GM23248 (cell line): ENCODE results near the gene NIN. TPM values are rescaled to one million over a fixed set of nuclear protein-coding genes. Genes with fewer than 3 reads are reported as not detected.

Experiments
- DNase-seq: peaks from one replicate; pipeline ENCODE4 v3.0.0-alpha.2; 2015
- H2AFZ ChIP-seq: fragments of 200-600 bp; sonication (generic); 2 replicates; pipeline ENCODE4 v1.6.1; 2016; ENCODE audit warnings: antibody characterized with exemption
- H3F3A ChIP-seq: fragments of 200-600 bp; sonication (generic); 2 replicates; pipeline ENCODE4 v1.6.1; 2016; ENCODE audit warnings: mild to moderate bottlenecking, antibody characterized with exemption, mixed run types; ENCODE audit not compliant: insufficient read depth
- H3K27ac ChIP-seq: fragments of 200-600 bp; sonication (generic); 2 replicates; pipeline ENCODE4 v1.5.1; 2016; ENCODE audit warnings: mild to moderate bottlenecking
- H3K27me3 ChIP-seq: fragments of 200-600 bp; sonication (generic); replicated peaks from 2 replicates; pipeline ENCODE4 v1.6.1; 2016; ENCODE audit warnings: mild to moderate bottlenecking; ENCODE audit not compliant: insufficient read depth
- H3K36me3 ChIP-seq: fragments of 200-600 bp; sonication (generic); 2 replicates; pipeline ENCODE4 v1.6.1; 2016; ENCODE audit warnings: low read depth, mild to moderate bottlenecking
- H3K4me1 ChIP-seq: fragments of 200-600 bp; sonication (generic); 2 replicates; pipeline ENCODE4 v1.6.1; 2016; ENCODE audit warnings: mild to moderate bottlenecking; ENCODE audit not compliant: insufficient read depth
- H3K4me2 ChIP-seq: fragments of 200-600 bp; sonication (generic); one replicate; pipeline ENCODE4 v1.6.1; 2016; ENCODE audit warnings: mild to moderate bottlenecking; ENCODE audit not compliant: unreplicated experiment
- H3K4me3 ChIP-seq: fragments of 200-600 bp; sonication (generic); 2 replicates; pipeline ENCODE4 v1.5.1; 2016; ENCODE audit warnings: mild to moderate bottlenecking
- H3K79me2 ChIP-seq: fragments of 200-600 bp; sonication (generic); 2 replicates; pipeline ENCODE4 v1.6.1; 2016; ENCODE audit warnings: mild to moderate bottlenecking; ENCODE audit not compliant: insufficient read depth
- H3K9ac ChIP-seq: fragments of 200-600 bp; sonication (generic); 2 replicates; pipeline ENCODE4 v1.6.1; 2016; ENCODE audit warnings: mild to moderate bottlenecking
- H3K9me2 ChIP-seq: fragments of 200-600 bp; sonication (generic); 2 replicates; pipeline ENCODE4 v1.6.1; 2016; ENCODE audit warnings: mixed run types, mild to moderate bottlenecking, moderate library complexity; ENCODE audit not compliant: insufficient read depth
- H3K9me3 ChIP-seq: fragments of 200-600 bp; sonication (generic); one replicate; pipeline ENCODE4 v1.6.1; 2017; ENCODE audit warnings: low read depth
- H4K20me1 ChIP-seq: fragments of 200-600 bp; sonication (generic); 2 replicates; pipeline ENCODE4 v1.6.0; 2016; ENCODE audit not compliant: insufficient read depth
- EZH2 ChIP-seq: fragments of 200-600 bp; sonication (generic); IDR thresholded peaks from 2 replicates; pipeline ENCODE4 v1.6.1; 2018; ENCODE audit warnings: antibody characterized with exemption, mild to moderate bottlenecking; ENCODE audit not compliant: insufficient read depth, poor library complexity, severe bottlenecking
- EZH2phosphoT487 ChIP-seq: fragments of 200-600 bp; sonication (generic); IDR thresholded peaks from 2 replicates; pipeline ENCODE4 v1.6.1; 2018; ENCODE audit warnings: antibody characterized with exemption, moderate library complexity, mild to moderate bottlenecking, low read depth; ENCODE audit not compliant: insufficient read depth
- WGBS, 2 experiments: methylation state at CpG; one replicate each; pipeline ENCODE4 v1.1.6; 2015 to 2017; ENCODE audit warnings: low lambda C conversion rate in 2 of 2, low coverage in 1 of 2; ENCODE audit errors: missing lambda C conversion rate in 2 of 2; 5-methylcytosine and 5-hydroxymethylcytosine counted together
- in situ Hi-C: fragments of 300-500 bp; cut with MboI; formaldehyde crosslinking; loops from 2 replicates; pipeline ENCODE4 v1.15.0; 2020
- polyA plus RNA-seq: library from polyadenylated mRNA; unstranded; fragments of >200 nt; fragmentation: Nextera tagmentation; extraction: Ambion mirVana; gene quantifications from 2 replicates; pipeline ENCODE4 v1.2.1, GENCODE V29; 2016
- total RNA-seq: library from RNA; depleted of rRNA; stranded (reverse); fragments of >200 nt; shearing (Covaris generic); gene quantifications from 2 replicates; pipeline ENCODE4 v1.2.3, GENCODE V29; 2014

NIN gene
- total and polyA plus RNA-seq, 2 experiments from 2014 or later, result 17.0 to 33.3 TPM

DNA sequence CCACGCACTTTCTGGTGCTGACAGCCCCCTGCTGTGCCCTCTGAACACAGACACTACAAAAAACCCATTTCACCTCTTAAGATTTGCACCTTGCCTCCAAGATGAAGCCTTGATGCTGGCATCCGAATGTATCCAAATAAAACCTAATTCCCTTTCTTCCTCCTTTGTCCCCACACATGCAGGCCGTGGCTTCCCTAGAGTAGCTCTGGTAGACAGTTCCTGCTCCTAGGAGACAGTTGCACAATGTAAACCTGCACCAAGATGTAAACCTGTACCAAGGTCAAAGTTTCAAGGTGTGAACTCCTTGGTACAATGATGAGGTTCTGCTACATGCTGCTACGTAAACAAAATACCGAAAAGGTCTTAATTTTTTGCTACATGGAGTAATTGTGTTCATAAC is 40.3 kb upstream of the NIN start:
- 97 to 99% methylated on average over 5 of the region's 5 CpGs for WGBS, 2 experiments
- in situ Hi-C loops, result no loop called here

DNA sequence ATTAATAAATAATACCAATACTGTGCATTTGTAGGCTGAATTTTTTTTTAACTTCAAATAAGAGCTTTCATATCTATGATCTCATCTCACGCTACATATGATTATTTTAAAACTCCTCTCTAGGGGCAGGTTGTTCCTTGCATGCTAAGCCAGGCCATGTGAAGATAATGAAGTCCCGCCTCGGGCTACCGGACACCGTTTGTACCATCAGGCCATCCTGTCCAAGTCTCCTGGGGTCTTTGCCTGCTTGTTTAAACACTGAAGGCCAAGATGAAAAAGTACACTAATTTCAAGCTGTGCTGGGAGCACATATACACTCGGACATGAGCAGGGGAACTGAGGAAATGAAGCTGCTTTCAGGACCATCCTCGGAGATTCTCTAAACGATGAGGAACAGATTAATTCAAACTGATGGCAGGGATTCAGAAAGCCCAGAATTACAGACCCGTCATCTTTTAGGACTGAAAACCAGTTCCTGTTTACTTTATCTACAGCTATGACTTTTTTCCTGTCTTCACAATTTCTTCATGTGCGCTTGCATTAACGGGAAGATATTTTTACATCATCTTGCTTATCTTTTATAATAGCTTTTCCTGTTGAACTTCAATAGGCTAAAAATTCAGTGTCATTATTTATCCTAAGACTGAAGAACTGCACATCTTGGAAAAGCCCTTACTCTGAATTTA is 34.6 kb upstream of the NIN start:
- Histone ChIP-seq H3K79me2 (no peaks in the 10 kb centered on the region), H3K4me3 (no peak overlapping the region), H3K27me3 (no peaks in the 10 kb centered on the region), H3F3A (no peaks in the 10 kb centered on the region), H3K9me3 (no peaks in the 10 kb centered on the region), H3K4me1 (no peaks in the 10 kb centered on the region; the same call in 1 of the 2 replicates), H4K20me1 (no peaks in the 10 kb centered on the region), H3K4me2 (peak overlapping the region; percentile 10), H3K27ac (no peak overlapping the region), H3K36me3 (no peaks in the 10 kb centered on the region), H3K9me2 (no peaks in the 10 kb centered on the region), H2AFZ (peak overlapping the region; percentile 37; the same call in 1 of the 2 replicates), H3K9ac (no peak overlapping the region)
- DNase-seq, result peak; percentile 34
- in situ Hi-C loops, result no loop called here
- TF ChIP-seq EZH2phosphoT487, result no peak
- no peak for TF ChIP-seq EZH2
- WGBS, 2 experiments, result 70 to 73% methylated on average over 11 of the region's 11 CpGs

More for the DNA sequence above, 40.3 kb upstream of the NIN start:
- peaks cover 21% of the 10 kb centered on the region for H3K27me3 ChIP-seq
- no peaks in the 10 kb centered on the region; the same call in 1 of the 2 replicates for H3K4me1 ChIP-seq
- H3K4me3 ChIP-seq, result no peak overlapping the region
- H3K79me2 ChIP-seq, result no peaks in the 10 kb centered on the region
- no peaks in the 10 kb centered on the region for H4K20me1 ChIP-seq
- no peaks in the 10 kb centered on the region for H3K9me2 ChIP-seq
- no peaks in the 10 kb centered on the region for H3K36me3 ChIP-seq
- H3K9ac ChIP-seq, result no peak overlapping the region
- no peaks in the 10 kb centered on the region for H3K9me3 ChIP-seq
- no peak for DNase-seq
- H3K4me2 ChIP-seq, result no peak overlapping the region
- no peak for TF ChIP-seq EZH2
- TF ChIP-seq EZH2phosphoT487, result no peak
- no peak overlapping the region for H3K27ac ChIP-seq
- H2AFZ ChIP-seq, result no peak overlapping the region
- peaks cover 9% of the 10 kb centered on the region; the same call in 1 of the 2 replicates for H3F3A ChIP-seq

DNA sequence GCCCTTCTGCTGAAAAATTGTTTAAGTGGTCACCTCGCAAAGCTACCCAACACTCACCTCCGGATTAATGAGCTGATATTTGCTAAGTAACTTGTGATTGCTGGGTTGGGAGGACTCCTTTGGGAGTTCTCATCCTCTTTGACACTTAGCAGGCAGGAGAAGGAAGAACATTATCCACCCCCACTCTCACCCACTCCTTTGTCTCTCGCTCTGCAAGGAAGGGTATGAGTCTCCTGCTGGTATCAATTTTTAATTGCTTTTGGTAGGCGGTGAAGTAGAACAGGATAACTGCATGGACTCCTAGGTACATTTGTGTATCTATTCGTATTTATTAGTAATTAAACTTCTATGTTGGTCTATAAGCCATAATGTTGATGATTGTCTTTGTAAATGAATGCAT is 34.0 kb upstream of the NIN start:
- Histone ChIP-seq H3K79me2 (no peaks in the 10 kb centered on the region), H3K9ac (no peak overlapping the region), H3K4me3 (no peak overlapping the region), H3K9me2 (no peaks in the 10 kb centered on the region), H2AFZ (no peak overlapping the region), H3K27me3 (no peaks in the 10 kb centered on the region), H3K9me3 (no peaks in the 10 kb centered on the region), H3K4me2 (no peak overlapping the region), H4K20me1 (no peaks in the 10 kb centered on the region), H3K36me3 (no peaks in the 10 kb centered on the region), H3K4me1 (no peaks in the 10 kb centered on the region; the same call in 1 of the 2 replicates), H3F3A (no peaks in the 10 kb centered on the region), H3K27ac (no peak overlapping the region)
- 74 to 81% methylated on average over 5 of the region's 5 CpGs for WGBS, 2 experiments
- no peak for DNase-seq
- TF ChIP-seq EZH2phosphoT487 (no peak), EZH2 (no peak)
- in situ Hi-C loops, result no loop called here

DNA sequence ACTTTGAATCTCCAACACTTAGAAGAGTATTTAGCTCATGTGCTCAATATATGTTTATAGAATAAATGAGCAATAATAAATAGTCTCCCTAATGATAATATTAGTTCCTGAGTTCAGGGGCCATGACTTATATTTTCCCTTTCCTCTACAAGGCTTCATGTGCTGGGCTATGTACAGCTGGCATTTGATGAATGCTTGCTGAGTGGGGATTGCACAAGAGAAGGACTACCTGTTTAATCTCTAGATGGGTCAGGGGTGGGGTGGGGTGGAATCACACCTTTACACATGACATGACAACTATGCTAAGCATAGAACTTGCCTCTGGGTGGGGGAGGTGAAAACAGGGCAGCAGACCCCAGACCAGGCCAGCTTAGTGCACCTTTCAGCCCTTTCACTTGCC is 33.3 kb upstream of the NIN start:
- Histone ChIP-seq H3K4me1 (peaks cover 5% of the 10 kb centered on the region; the same call in 1 of the 2 replicates), H4K20me1 (no peaks in the 10 kb centered on the region), H3K9me3 (no peaks in the 10 kb centered on the region), H3F3A (no peaks in the 10 kb centered on the region), H3K36me3 (no peaks in the 10 kb centered on the region), H3K9ac (no peak overlapping the region), H3K27me3 (no peaks in the 10 kb centered on the region), H3K9me2 (no peaks in the 10 kb centered on the region), H3K27ac (no peak overlapping the region), H3K4me2 (no peak overlapping the region), H2AFZ (no peak overlapping the region), H3K79me2 (no peaks in the 10 kb centered on the region), H3K4me3 (no peak overlapping the region)
- DNase-seq, result no peak
- TF ChIP-seq EZH2 (no peak), EZH2phosphoT487 (no peak)
- in situ Hi-C loops, result no loop called here
